ENCODE results near the gene ZNF24.

ZNF24 gene

DNA sequence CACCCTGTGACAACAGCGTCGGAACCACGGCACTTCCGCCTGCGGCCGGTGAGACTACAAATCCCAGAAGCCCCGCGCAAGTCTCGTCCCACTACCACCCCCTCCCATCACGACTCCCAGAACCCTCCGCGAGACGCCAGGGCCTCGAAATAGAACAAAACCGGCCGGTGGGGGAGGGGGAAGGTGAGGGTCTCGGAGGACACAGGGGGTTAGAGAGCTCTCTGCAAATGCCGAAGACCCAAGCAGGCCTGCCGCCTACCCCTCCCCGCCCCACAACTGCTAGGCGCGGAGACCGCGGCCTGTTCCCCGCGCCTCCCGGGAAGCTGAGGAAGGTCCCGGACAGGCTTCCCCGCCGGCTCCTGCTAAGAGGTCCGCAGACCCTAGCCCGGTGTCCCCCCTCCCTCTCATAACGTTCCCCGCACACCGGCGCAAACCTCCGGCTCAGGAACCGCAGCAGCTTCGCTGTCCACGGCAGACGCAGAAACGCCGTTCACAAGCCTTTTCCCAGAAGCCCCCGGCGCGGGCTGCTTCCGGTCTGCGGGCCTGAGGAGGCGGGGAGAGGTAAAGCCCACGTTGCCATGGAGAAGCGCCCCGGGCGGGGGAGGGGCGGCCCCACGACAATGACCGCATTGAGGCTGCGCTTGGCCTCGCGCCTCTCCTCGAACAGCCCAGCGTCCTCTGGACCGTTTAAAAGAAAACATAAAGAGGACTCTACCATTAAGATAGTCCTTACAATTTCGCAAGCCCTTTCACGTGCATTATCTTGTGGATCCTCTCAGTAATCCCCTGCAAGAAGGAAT, at the start of gene ZNF24:
TSS of gene ZNF24 (minus strand) at position 485 of the 800 bp plus-strand sequence. CDS start 3,770 bp downstream, outside the sequence.
- peak; percentile 97 for DNase-seq

GRCh38 chr18:35393716-35394115, 49.5 kb upstream of the ZNF24 start:
- DNase-seq = no peak

- DNase-seq = no peak
These were observed 48.2 kb upstream of the ZNF24 start for GRCh38 chr18:35392375-35392774.

GRCh38 chr18:35390951-35391700, 46.9 kb upstream of the ZNF24 start:
- no peak for DNase-seq

DNA sequence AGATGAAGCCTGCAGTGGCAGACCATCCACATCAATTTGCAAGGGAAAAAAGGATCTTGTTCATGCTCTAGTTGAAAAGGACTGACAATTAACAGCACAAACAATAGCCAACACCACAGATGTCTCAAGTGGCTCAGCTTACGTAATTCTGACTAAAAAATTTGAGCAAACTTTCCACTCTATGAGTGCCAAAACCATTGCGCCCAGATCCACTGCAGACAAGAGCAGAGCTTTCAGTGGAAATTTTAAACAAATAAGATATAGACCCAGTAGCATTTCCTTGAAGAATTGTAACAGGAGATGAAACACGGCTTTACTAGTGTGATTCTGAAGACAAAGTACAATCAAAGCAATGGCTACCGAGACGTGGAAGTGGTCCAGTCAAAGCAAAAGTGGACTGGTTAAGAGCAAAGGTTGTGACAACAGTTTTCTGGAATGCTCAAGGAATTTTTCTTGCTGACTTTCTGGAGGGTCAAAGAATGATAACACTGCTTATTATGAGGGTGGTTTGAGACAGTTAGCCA, 44.9 kb upstream of the ZNF24 start:
- DNase-seq = no peak

DNA sequence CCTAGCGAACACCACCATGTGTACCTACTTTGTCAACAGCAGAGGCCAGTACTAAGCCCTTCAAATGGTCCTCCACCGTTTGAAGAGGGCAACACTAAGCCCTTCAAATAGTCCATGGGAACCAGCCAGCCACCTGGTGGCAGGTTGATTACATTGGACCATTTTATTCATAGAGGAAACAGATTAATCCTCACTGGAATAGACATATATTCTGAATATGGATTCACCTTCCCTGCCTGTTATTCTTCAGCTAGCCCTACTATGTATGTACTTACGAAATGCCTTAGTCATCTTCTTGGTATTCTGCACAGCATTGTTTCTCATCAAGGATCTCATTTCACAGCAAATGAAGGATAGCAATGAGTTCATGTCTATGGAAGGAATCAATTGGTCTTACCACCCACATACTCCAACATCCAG, 42.9 kb upstream of the ZNF24 start:
- peak; percentile 7 for DNase-seq

GRCh38 chr18:35386600-35387100, 42.4 kb upstream of the ZNF24 start:
- DNase-seq = peak; percentile 74

DNA sequence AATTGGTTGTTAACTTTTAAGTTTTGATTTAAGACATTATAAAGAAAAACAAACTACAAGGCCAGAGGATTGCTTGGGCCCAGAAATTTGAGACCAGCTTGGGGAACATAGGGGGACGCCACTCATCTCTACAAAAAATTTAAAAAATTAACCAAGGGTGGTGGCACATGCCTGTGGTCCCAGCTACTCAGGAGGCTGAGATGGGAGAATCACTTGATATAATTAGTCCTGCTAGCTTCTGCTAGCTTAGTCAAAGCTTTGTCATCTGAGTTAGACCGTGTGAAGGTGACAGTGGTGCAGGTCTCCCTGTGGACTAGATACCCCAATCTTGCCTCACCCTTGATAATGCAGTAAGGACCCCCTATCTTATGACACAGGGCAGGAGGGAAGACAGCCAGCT, 38.9 kb upstream of the ZNF24 start:
- DNase-seq = no peak

GRCh38 chr18:35379421-35379820, 35.2 kb upstream of the ZNF24 start:
- no peak for DNase-seq

- no peak for DNase-seq
These were observed 34.3 kb upstream of the ZNF24 start for GRCh38 chr18:35378574-35378896.

DNA sequence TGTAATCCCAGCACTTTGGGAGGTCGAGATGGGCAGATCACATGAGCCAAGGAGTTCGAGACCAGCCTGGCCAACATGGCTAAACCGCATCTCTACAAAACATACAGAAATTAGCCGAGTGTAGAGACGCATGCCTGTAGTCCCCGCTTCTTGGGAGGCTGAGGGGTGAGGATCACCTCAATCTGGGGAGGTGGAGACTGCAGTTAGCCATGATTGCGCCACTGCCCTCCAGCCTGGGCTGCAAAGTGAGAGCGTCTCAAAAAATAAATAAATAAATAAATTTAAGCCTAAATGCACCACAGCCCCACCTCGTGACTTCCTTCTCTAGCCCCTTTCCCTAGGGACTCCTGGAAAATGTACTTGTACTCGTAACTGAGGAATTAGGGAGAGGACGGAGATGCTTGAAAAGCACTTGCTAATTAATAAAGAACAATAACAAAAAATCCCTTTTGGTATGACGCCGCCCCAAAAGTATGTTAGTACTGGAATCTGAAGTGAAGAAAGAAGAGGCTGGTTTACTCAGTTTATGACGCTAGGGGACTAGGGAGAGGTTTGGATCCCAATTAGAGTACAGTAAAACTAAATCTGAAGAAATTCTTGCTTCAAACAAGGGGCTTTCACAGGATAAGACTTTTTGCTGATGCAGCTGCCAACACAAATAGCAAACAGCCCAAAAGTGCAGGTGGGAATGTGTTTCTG, 33.8 kb upstream of the ZNF24 start:
- DNase-seq = no peak

DNA sequence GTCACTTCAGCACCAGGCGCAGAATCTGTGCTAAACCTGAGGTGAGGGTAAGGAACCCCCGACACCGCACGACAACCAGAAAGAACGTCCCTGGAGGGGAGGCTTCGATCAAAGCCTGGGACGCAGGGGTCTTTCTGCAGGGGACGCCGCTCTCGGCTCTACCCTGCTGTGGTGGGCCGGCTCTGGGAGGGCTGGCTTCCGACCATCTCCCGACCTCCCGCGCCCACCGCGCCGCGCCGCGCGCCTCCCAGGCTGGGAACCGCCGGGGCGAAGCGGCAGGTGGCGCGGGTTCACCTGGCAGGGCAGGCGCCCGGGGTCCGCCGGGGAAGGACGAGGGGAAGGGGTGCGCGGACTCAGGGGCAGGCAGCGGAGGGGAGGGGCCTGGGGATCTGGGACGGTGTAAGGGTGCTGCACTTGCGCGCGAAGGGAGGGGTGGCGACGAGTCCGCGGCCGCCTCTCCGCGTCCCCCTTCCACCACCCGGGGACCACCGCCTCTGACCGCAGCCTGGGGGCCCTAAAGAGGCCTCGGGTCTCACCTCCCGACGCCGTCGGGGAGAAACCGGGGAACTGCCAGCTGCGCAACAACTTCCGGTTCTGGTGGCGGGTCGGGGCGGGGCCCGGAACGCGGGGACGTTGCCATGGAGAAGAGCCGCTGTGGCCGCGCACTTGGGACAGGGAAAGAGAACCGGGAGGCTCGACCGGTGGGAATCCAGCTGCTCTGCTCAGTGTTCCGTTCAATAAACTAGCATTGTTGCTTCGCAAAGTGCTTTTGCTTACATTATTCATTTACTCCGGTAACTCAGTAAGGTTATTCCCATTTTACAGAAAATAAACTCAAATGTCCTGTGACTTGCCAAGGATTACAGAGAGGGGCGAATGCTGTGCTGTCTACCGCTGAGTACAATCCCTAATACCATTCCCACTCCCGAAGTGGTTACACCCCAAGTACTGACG, 32.8 kb upstream of the ZNF24 start, which contains the start of gene ZNF396:
TSS of gene ZNF396 (minus strand) at position 596 of the 954 bp plus-strand sequence. CDS start 3,045 bp downstream, outside the sequence.
- peak; percentile 71 for DNase-seq

GRCh38 chr18:35376393-35376741, 32.1 kb upstream of the ZNF24 start:
- DNase-seq = no peak

GRCh38 chr18:35374708-35375107, 30.5 kb upstream of the ZNF24 start:
- no peak for DNase-seq

- DNase-seq = no peak
These were observed 27.4 kb upstream of the ZNF24 start for GRCh38 chr18:35371412-35372195.

- no peak for DNase-seq
These were observed 24.9 kb upstream of the ZNF24 start for GRCh38 chr18:35369126-35369525.

DNA sequence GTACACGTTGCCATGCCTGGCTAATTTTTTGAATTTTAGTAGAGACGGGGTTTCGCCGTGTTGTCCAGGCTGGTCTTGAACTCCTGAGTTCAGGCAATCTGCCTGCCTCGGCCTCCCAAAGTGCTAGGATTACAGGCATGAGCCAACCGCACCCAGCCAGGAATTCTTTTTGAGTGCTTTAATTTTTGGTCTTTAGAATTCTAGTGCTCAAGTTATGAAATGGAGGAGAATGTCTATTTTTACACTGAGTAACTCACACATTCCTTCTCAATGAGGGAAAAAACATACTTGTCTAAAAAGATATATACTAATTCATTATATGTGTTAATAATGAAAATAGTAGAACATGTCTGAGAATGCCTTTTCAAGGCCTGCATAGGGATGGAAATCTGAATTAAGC, 24.4 kb upstream of the ZNF24 start:
- DNase-seq = no peak

DNA sequence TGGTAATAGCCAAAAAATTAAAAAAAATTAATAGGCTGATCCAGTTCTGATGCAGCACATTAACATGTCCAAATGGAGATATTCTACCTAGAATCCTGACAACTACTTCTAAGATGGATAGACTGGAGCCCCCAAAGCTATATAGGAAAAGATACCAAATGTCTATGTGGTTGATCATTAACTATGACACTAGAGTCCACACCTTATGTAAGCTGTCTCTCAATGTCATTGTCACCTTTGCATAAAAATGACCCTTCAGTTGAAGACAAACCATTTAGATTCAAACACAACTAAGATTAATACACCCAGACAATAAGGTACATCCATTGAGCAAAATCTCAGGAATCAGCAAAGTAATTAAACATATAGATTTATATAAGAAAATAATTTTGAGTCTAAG, 18.3 kb upstream of the ZNF24 start:
- DNase-seq = no peak

GRCh38 chr18:35361570-35362321, 17.5 kb upstream of the ZNF24 start:
- DNase-seq = no peak

- DNase-seq = peak; percentile 85
These were observed 11.0 kb upstream of the ZNF24 start for GRCh38 chr18:35355140-35355618.
